ENCODE data around the gene NPAS3. TPM values are rescaled to one million over a fixed set of nuclear protein-coding genes. Genes with fewer than 3 reads are reported as not detected.

The NPAS3 gene
- total RNA-seq, 2 donors from 2014 or later, result 0.33 to 0.78 TPM

GRCh38 chr14:33492491-33492890, 553.8 kb downstream of the NPAS3 start:
- 80 to 82% methylated on average over 4 of the region's 4 CpGs for WGBS, 2 donors
- Histone ChIP-seq H3K4me3 (no peak overlapping the region), H3K27ac (no peak overlapping the region), H3K4me1 (no peaks in the 10 kb centered on the region), H3K36me3 (replicated peaks in 1 of 2; ENCODE audit: insufficient read depth in 1 of 2, low read depth in 2 of 2) (no peaks in the 10 kb centered on the region), H3K9me3 (peaks cover 0 to 4% (median 0%) of the 10 kb centered on the region in 3 donors), H3K27me3 (no peaks in the 10 kb centered on the region)
- ATAC-seq, result no peak
- intact Hi-C loops (cut with DNase I), result no loop called here
- TF ChIP-seq POLR2A (IDR thresholded peaks at IDR 0.05), result no peak
- no peak for TF ChIP-seq CTCF (IDR thresholded peaks at IDR 0.05)
- no peak for DNase-seq

- Histone ChIP-seq H3K36me3 (replicated peaks in 1 of 2; ENCODE audit: insufficient read depth in 1 of 2, low read depth in 2 of 2) (no peaks in the 10 kb centered on the region), H3K4me3 (no peak overlapping the region), H3K27ac (no peak overlapping the region), H3K4me1 (no peaks in the 10 kb centered on the region), H3K9me3 (peaks cover 0 to 4% (median 0%) of the 10 kb centered on the region in 3 donors), H3K27me3 (no peaks in the 10 kb centered on the region)
- ATAC-seq, result no peak
- TF ChIP-seq POLR2A (IDR thresholded peaks at IDR 0.05), result no peak
- DNase-seq, result no peak
- 75 to 78% methylated on average over 6 of the region's 6 CpGs for whole genome bisulfite sequencing, 2 donors
- intact Hi-C loops (cut with DNase I), result no loop called here
Observed at GRCh38 chr14:33493266-33493665, 554.6 kb downstream of the NPAS3 start.

GRCh38 chr14:33493990-33494389, 555.3 kb downstream of the NPAS3 start:
- ATAC-seq (no peak), DNase-seq (no peak)
- no peak for TF ChIP-seq CTCF (IDR thresholded peaks at IDR 0.05)
- no peak for TF ChIP-seq POLR2A (IDR thresholded peaks at IDR 0.05)
- Histone ChIP-seq H3K36me3 (replicated peaks in 1 of 2; ENCODE audit: insufficient read depth in 1 of 2, low read depth in 2 of 2) (no peaks in the 10 kb centered on the region), H3K27ac (no peak overlapping the region), H3K4me3 (no peak overlapping the region), H3K27me3 (no peaks in the 10 kb centered on the region), H3K9me3 (peaks cover 0 to 4% (median 0%) of the 10 kb centered on the region in 3 donors), H3K4me1 (no peaks in the 10 kb centered on the region)
- WGBS, 2 donors, result 85 to 91% methylated on average over 5 of the region's 5 CpGs
- intact Hi-C loops (cut with DNase I), result no loop called here

GRCh38 chr14:33499687-33500086, 561.0 kb downstream of the NPAS3 start:
- H3K27ac ChIP-seq, result no peak overlapping the region
- TF ChIP-seq CTCF (IDR thresholded peaks at IDR 0.05), result no peak
- no peak for TF ChIP-seq POLR2A (IDR thresholded peaks at IDR 0.05)
- no peaks in the 10 kb centered on the region for H3K4me1 ChIP-seq
- no peaks in the 10 kb centered on the region for H3K27me3 ChIP-seq
- ATAC-seq (no peak), DNase-seq (no peak)
- intact Hi-C loops (cut with DNase I), result no loop called here
- H3K4me3 ChIP-seq, result no peak overlapping the region
- no peaks in the 10 kb centered on the region for H3K36me3 ChIP-seq (replicated peaks in 1 of 2; ENCODE audit: insufficient read depth in 1 of 2, low read depth in 2 of 2)
- 76 to 77% methylated on average over 7 of the region's 7 CpGs for WGBS, 2 donors
- H3K9me3 ChIP-seq, result no peaks in the 10 kb centered on the region

- intact Hi-C loops (cut with DNase I), result no loop called here
- Histone ChIP-seq H3K27me3 (no peaks in the 10 kb centered on the region), H3K4me1 (no peaks in the 10 kb centered on the region), H3K9me3 (no peaks in the 10 kb centered on the region), H3K27ac (no peak overlapping the region), H3K36me3 (replicated peaks in 1 of 2; ENCODE audit: insufficient read depth in 1 of 2, low read depth in 2 of 2) (no peaks in the 10 kb centered on the region), H3K4me3 (no peak overlapping the region)
- 55 to 62% methylated on average over 5 of the region's 5 CpGs for WGBS, 2 donors
- DNase-seq (no peak), ATAC-seq (no peak)
- TF ChIP-seq CTCF (IDR thresholded peaks at IDR 0.05), result no peak
- no peak for TF ChIP-seq POLR2A (IDR thresholded peaks at IDR 0.05)
Observed at GRCh38 chr14:33504246-33505099, 565.8 kb downstream of the NPAS3 start.
